HG03280 (cell line): ENCODE data around the gene FBXL16.
"Not testable (repeated sequence)": the region's sequence is repeated elsewhere in the genome, so short reads cannot be mapped to it uniquely, and the experiment has no call there.

Experiments
- ATAC-seq: cut with Tn5 transposase; IDR thresholded peaks from one replicate; pipeline ENCODE4 v1.9.1; 2021; ENCODE audit warnings: mild to moderate bottlenecking, moderate library complexity; ENCODE audit not compliant: unreplicated experiment

Gene FBXL16, protein sequence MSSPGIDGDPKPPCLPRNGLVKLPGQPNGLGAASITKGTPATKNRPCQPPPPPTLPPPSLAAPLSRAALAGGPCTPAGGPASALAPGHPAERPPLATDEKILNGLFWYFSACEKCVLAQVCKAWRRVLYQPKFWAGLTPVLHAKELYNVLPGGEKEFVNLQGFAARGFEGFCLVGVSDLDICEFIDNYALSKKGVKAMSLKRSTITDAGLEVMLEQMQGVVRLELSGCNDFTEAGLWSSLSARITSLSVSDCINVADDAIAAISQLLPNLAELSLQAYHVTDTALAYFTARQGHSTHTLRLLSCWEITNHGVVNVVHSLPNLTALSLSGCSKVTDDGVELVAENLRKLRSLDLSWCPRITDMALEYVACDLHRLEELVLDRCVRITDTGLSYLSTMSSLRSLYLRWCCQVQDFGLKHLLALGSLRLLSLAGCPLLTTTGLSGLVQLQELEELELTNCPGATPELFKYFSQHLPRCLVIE

GRCh38 chr16:705431-706188, at the start of gene FBXL16:
FBXL16 (minus strand) TSS chr16:705801; CDS start chr16:697405, 8,396 bp downstream.
- ATAC-seq, result no peak

DNA sequence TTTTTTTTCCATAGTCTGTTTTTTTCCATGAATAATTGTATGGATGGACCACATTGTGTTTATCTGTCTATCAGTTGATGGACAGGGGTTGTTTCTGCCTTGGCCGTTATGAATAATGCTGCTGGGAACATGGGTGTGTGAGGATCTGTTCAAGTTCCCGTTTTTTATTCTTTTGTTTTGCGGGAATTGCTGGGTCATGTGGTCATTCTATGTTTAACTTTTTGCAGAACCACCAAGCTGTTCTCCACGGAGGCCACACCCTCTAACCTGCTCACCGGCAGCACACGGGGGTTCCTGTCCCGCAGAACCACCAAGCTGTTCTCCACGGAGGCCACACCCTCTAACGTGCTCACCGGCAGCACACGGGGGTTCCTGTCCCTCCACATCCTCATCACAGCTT, 49.1 kb upstream of the FBXL16 start:
- no peak for ATAC-seq

GRCh38 chr16:754121-754607, 48.6 kb upstream of the FBXL16 start:
- not testable (repeated sequence) for ATAC-seq

DNA sequence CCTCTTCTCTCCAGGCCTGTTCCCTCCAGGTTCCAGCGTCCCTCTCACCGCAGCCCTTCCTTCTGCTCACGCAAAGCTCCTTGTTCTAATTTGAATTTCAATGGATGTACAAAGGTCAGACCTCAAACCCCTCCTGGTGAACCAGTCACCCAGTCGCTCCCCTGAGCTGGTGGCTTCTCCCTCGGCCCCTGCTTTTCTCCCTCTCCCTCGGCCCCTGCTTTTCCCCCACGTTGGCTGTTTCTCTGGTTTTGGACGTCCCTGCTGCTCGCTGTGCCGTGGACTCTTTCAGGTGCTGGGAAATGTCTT, 46.4 kb upstream of the FBXL16 start:
- ATAC-seq, result no peak

GRCh38 chr16:751152-752006, 45.8 kb upstream of the FBXL16 start:
- no peak for ATAC-seq

DNA sequence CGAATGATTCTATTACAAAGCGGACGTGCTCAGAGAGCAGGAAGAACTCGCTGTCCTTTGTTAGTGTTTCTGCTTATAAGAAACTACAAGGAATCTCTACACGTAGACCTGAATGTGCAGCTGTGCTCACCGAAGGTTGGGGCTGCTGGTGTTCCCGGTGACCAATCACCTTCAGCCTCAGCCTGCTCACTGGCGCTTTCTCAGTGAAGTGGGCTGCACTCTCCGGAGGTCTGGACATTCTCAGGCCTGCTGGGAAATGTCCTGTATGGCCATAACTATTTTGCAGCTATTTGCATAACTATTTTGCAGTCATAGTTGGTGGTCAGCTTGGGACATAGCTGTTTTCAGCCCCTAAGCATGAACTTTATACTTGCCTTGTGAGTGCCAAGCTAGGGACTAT, 44.9 kb upstream of the FBXL16 start:
- no peak for ATAC-seq

DNA sequence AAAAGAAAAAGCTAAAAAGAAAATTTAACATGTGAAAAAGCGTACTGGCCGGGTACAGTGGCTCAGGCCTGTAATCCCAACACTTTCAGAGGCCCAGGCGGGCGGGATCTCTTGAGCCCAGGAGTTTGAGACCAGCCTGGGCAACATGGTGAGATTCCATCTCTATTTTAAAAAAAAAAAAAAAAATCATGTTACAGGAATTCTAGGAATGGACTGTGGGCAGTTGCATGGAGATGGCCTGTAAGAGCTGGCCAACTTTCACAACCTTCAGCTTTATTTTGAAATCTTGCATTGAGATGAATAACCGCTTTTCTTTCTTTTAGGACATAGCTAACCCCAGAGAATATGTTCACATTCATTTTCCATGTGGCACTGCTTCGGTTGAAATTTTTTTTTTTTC, 43.4 kb upstream of the FBXL16 start:
- ATAC-seq, result no peak

- no peak for ATAC-seq
These were observed 42.6 kb upstream of the FBXL16 start for GRCh38 chr16:747978-748746.

DNA sequence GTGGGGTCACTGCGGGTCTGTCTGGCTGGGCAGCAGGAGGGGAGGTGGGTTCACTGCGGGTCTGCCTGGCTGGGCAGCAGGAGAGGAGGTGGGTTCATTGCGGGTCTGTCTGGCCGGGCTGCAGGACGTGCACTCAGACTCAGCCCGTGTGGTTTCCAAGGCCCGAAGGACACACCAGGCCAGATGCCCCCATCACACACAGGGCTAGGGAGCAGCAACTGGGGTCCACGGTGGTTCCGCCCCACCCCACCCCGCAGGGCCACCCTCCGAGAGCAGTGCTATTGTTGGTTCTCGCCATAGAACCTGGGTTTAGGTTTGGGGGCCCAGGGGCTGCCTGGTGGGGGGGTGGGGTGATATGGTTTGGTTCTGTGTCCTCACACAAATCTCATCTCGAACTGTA, 41.0 kb upstream of the FBXL16 start:
- ATAC-seq, result no peak

- no peak for ATAC-seq
These were observed 40.1 kb upstream of the FBXL16 start for GRCh38 chr16:745739-746138.

DNA sequence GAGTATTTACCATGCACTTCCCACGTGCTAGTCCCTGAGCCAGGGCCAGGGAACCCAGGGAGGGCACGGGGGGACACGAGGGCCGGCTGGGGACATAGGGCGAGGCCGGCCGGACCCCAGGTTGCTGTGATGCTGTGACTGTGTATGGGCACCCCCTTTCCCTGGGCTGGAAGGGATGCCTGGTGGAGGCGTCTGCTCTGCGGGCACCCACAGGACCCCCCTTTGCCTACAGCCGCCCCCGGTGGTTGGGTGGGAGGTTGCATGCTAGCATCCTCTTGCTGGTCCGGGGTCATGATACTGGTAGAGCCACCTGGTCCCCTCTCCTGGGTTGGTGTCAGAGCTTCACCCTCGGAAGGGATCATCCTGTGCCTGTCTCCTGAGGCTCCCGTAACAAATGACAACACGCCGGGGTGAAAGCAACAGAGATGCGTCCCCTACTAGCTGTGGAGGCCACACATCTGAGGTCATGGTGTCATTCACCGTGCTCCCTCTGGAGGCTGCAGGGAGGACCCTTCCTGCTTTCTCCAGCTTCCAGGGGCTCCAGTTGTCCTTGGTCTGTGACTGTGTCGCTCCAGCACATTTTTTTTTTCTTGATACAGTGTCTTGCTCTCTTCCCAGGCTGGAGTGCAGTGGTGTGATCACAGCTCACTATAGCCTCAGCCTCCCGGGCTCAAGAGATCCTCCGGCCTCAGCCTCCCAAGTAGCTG, 38.3 kb upstream of the FBXL16 start:
- ATAC-seq, result no peak

GRCh38 chr16:742894-743293, 37.3 kb upstream of the FBXL16 start:
- ATAC-seq, result not testable (repeated sequence)

DNA sequence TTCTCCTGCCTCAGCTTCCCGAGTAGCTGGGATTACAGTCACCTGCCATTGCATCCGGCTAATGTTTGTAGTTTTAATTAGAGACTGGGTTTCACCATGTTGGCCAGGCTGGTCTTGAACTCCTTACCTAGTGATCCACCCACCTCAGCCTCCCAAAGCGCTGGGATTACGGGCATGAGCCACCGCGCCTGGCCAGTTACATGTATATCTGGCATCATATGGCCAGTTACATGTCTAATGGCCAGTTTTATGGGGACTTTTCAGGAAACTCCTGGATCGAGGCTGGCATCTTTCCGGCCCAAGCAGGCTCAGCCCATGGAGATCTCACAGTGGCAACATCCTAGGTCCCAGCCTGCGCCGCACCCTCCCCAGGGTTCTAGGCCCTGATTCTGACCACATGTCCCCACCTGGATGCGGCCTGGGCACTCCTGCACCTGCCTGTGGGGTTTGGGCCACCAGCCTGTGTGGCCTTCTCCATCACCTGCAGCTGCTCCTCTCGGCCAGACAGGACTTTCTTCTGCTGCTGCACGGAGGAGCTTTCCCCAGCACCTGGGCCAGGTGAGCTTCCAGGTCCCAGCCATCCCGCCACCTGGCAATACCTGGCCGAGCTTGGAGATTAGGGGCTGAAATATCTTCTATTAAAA, 36.5 kb upstream of the FBXL16 start:
- no peak for ATAC-seq

DNA sequence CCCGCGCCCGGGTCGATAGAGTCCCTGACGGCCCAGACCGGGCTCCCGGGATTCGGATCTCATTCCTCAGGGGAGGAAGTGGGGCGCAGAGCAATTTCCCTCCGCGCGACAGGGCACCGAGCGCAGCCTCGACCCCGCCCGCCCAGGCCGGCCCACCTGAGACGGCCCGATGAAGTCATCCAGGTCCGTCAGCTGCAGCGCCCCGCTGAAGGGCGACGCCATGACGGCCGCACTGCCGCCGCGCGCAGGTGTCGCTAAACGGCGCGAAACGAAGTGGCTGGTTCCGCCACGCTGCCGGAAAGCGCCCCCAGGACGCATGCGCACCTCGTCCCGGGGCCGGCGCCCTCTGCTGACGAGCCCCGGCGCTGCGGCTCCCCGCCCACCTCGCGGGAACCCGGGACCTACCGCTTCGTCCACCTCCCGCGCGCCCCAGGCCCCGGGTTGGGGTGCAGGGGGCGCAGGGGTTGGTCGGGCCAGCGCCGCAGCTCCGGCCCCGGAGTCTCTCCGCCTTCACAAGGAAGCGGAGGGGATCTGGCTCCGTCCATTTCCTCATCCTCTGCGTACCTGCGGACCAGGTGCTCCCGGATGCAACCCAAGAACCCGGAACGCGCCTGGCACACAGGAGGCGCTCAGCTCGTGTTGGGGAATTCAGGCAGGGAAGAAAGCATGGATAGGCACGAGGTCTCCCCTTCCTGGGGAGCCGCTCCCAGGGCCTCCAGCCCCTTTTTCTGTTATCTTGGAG, 35.3 kb upstream of the FBXL16 start, which contains the start of gene CIAO3:
Gene CIAO3 (minus strand): TSS at position 234 of the 742 bp plus-strand sequence. CDS start 12 bp downstream, at position 222.
- ATAC-seq, result peak; percentile 66

- no peak for ATAC-seq
These were observed 34.8 kb upstream of the FBXL16 start for GRCh38 chr16:740459-740763.

DNA sequence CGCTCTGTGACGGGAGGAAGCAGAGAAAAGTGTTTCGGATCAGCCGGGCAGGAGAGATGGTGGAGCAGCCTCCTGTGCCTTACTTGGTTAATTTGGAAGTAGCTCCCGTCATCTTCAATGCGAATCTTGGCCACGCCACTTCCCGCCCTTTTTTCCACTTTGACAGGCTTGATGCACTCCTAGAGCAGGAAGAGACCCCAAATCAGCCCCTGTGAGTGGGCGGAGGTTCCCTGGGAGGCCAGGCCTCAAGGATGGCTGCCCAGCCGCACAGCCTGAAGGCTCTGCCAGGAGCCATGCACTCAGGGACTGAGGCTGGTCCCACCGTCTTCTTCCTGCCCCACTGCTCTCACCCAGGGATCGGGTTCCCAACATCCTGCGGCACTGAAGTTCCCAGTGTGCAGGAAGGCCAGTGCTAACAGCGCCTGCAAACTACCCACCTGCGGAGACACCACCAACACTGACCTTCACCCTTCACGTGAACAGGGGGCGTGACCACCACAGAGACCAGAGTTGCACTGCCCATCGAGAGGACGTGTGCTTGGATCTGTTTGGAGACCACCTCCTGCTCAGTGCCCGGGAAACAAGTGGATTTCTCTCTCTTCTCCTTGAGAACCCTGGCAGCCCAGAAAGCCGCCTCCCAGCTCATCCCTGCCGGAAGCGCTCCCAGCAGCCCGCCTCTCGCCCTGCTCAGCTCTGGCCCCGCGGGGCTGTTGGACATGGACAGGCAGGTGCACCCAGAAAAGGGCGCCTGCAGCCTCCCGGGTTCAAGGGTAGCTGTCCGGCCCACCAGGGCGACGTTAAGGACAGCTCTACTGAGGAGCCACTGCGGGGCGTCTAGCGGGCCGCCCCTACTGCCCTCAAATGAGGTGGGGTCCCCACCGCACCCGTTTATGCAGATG, 34.2 kb upstream of the FBXL16 start:
- no peak for ATAC-seq

DNA sequence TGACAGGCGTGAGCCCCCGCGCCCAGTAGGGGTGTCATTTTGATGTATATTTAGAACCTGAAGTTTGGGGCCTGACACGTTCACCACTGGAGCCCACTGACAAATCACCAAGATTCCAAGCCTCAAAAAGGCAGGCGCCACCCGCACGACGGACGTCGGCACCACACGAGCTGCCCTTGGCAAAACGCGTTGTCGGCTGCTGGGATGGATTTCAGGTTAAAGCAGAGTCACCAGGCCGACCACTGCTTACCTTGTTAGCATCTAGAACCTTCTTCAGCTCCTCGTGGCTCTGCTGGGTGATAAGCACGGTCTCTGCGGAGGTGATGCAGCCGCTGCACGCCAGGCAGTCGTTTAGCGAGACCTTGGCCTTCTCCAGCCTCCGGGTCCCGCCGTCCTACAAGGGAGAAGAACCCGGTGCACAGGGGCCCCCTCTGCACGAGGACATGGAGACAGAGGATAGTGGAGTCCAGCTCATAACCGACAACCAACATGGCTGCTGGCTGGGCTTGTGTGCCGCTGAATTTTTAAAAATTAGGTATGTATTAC, 31.4 kb upstream of the FBXL16 start:
- no peak for ATAC-seq
